Neural progenitor cell (in vitro differentiated cells): ENCODE measurements around the gene LRRC9. TPM values are rescaled to one million over a fixed set of nuclear protein-coding genes. Genes with fewer than 3 reads are reported as not detected.

Experiments
- DNase-seq: peaks from one replicate; pipeline ENCODE4 v3.0.0-alpha.2; 2016; ENCODE audit warnings: low spot score
- H2AFZ ChIP-seq: fragments of 200-600 bp; sonication (generic); replicated peaks from 2 replicates; pipeline ENCODE4 v1.6.1; 2016; ENCODE audit warnings: antibody characterized with exemption
- H3F3A ChIP-seq: fragments of 200-600 bp; sonication (generic); 2 replicates; pipeline ENCODE4 v1.6.1; 2016; ENCODE audit warnings: antibody characterized with exemption, low read depth
- H3K27ac ChIP-seq: fragments of 200-600 bp; sonication (generic); 2 replicates; pipeline ENCODE4 v1.5.1; 2016; ENCODE audit warnings: mild to moderate bottlenecking
- H3K27me3 ChIP-seq: fragments of 200-600 bp; sonication (generic); 2 replicates; pipeline ENCODE4 v1.6.1; 2016; ENCODE audit warnings: mild to moderate bottlenecking, moderate library complexity
- H3K36me3 ChIP-seq: fragments of 200-600 bp; sonication (generic); 2 replicates; pipeline ENCODE4 v1.5.1; 2016
- H3K4me1 ChIP-seq: fragments of 200-600 bp; sonication (generic); 2 replicates; pipeline ENCODE4 v1.6.1; 2016; ENCODE audit warnings: mixed run types
- H3K4me2 ChIP-seq: fragments of 200-600 bp; sonication (generic); 2 replicates; pipeline ENCODE4 v1.6.1; 2016
- H3K4me3 ChIP-seq: fragments of 200-600 bp; sonication (generic); 2 replicates; pipeline ENCODE4 v1.5.1; 2016
- H3K79me2 ChIP-seq: fragments of 200-600 bp; sonication (generic); 2 replicates; pipeline ENCODE4 v1.6.1; 2016; ENCODE audit warnings: low read depth
- H3K9ac ChIP-seq: fragments of 200-600 bp; sonication (generic); 2 replicates; pipeline ENCODE4 v1.6.1; 2016
- H3K9me3 ChIP-seq: fragments of 200-600 bp; sonication (generic); 2 replicates; pipeline ENCODE4 v1.5.1; 2016; ENCODE audit warnings: low read depth
- H4K20me1 ChIP-seq: fragments of 200-600 bp; sonication (generic); 2 replicates; pipeline ENCODE4 v1.6.1; 2016; ENCODE audit warnings: low read depth
- H3K27ac Mint-ChIP-seq: 3 replicates; pipeline ENCODE4 v1.8.0; 2021; ENCODE audit warnings: mixed read lengths
- H3K27me3 Mint-ChIP-seq: 2 replicates; pipeline ENCODE4 v1.8.0; 2022; ENCODE audit warnings: low read depth, mild to moderate bottlenecking, inconsistent platforms, moderate library complexity, mixed read lengths; ENCODE audit not compliant: insufficient read depth
- H3K36me3 Mint-ChIP-seq: 3 replicates; pipeline ENCODE4 v1.8.0; 2021; ENCODE audit warnings: mixed read lengths
- H3K4me1 Mint-ChIP-seq: 3 replicates; pipeline ENCODE4 v1.8.0; 2021; ENCODE audit warnings: mixed read lengths
- H3K4me3 Mint-ChIP-seq: 3 replicates; pipeline ENCODE4 v1.8.0; 2021; ENCODE audit warnings: mild to moderate bottlenecking, moderate library complexity, mixed read lengths
- H3K9me3 Mint-ChIP-seq: 3 replicates; pipeline ENCODE4 v1.8.0; 2020; ENCODE audit warnings: mixed read lengths
- EZH2 ChIP-seq: fragments of 200-600 bp; sonication (generic); IDR thresholded peaks from 2 replicates; pipeline ENCODE4 v1.6.1; 2017; ENCODE audit warnings: antibody characterized with exemption, mild to moderate bottlenecking, moderate library complexity
- EZH2phosphoT487 ChIP-seq: fragments of 200-600 bp; sonication (generic); IDR thresholded peaks from 2 replicates; pipeline ENCODE4 v1.6.1; 2017; ENCODE audit warnings: antibody characterized with exemption
- total RNA-seq: library from RNA; depleted of rRNA; stranded (reverse); fragments of >200 nt; gene quantifications from 2 replicates; pipeline ENCODE4 v1.2.3, GENCODE V29; 2015; ENCODE audit warnings: low replicate concordance
- TF ChIP-seq, protein P1 (sequence below): fragments of 200-600 bp; sonication (generic); IDR thresholded peaks from 2 replicates; pipeline ENCODE4 v1.5.1; 2017; ENCODE audit warnings: antibody characterized with exemption, mild to moderate bottlenecking

The LRRC9 gene
- total RNA-seq, 1 donor from 2014 or later = 2.1 TPM

DNA sequence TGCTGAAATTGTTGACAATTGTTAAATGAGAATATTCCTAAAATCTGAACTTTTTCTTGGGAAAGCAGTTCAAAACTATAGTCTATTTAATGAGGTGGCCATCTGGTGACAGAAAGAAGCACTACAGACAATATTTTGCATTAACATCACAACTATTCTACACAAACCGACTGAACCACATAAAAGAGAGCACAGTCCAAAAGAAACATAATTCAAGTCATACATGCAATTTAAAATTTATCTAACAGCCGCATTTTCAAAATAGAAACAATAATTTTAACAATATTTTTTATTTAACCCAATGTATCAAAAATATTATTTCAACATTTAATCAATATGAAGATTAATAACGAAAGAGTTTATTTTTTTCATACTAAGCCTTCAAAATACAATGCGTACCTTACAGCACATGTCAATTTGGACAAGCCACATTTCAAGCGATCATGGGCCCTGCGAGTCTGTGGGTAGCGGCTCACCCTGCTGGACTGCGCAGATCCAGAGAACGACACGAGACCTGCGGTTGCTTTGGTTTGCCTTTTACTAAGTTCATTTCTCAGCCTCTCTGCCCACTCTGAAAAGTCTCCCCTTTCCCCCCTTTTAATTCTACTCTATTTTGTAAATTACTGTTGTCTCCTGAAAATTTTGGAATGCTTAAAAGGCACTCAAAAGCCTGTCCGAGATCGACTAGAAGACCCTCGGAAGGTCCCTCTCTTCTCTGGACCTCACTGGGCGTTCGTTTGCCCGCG lies 947 bp upstream of the LRRC9 start:
- Histone ChIP-seq H4K20me1 (no peaks in the 10 kb centered on the region), H3K79me2 (peaks cover 13% of the 10 kb centered on the region), H3K9ac (peak overlapping the region; percentile 29), H3K9me3 (no peaks in the 10 kb centered on the region), H3K27me3 (no peaks in the 10 kb centered on the region), H3K36me3 (no peaks in the 10 kb centered on the region), H3K4me3 (peak overlapping the region; percentile 69), H3K4me1 (peaks cover 14% of the 10 kb centered on the region), H3K4me2 (peak overlapping the region; percentile 80), H3F3A (peaks cover 13% of the 10 kb centered on the region), H2AFZ (peak overlapping the region; percentile 93), H3K27ac (peak overlapping the region; percentile 77)
- H3K36me3 Mint-ChIP-seq = peaks cover 16% of the 10 kb centered on the region
- peaks cover 4% of the 10 kb centered on the region for H3K9me3 Mint-ChIP-seq
- TF ChIP-seq EZH2 (no peak), EZH2phosphoT487 (no peak)
- TF ChIP-seq, protein P1, sequence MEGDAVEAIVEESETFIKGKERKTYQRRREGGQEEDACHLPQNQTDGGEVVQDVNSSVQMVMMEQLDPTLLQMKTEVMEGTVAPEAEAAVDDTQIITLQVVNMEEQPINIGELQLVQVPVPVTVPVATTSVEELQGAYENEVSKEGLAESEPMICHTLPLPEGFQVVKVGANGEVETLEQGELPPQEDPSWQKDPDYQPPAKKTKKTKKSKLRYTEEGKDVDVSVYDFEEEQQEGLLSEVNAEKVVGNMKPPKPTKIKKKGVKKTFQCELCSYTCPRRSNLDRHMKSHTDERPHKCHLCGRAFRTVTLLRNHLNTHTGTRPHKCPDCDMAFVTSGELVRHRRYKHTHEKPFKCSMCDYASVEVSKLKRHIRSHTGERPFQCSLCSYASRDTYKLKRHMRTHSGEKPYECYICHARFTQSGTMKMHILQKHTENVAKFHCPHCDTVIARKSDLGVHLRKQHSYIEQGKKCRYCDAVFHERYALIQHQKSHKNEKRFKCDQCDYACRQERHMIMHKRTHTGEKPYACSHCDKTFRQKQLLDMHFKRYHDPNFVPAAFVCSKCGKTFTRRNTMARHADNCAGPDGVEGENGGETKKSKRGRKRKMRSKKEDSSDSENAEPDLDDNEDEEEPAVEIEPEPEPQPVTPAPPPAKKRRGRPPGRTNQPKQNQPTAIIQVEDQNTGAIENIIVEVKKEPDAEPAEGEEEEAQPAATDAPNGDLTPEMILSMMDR = peak; percentile 61
- H3K27me3 Mint-ChIP-seq = no peaks in the 10 kb centered on the region
- peaks cover 18% of the 10 kb centered on the region for H3K4me1 Mint-ChIP-seq
- peak; percentile 48 for DNase-seq
- H3K27ac Mint-ChIP-seq = peak overlapping the region; percentile 93
- peak overlapping the region; percentile 90 for H3K4me3 Mint-ChIP-seq

- TF ChIP-seq EZH2phosphoT487 (no peak), EZH2 (no peak)
- TF ChIP-seq, protein P1 = no peak
- H3K36me3 Mint-ChIP-seq = peaks cover 12% of the 10 kb centered on the region
- H4K20me1 ChIP-seq = no peaks in the 10 kb centered on the region
- no peaks in the 10 kb centered on the region for H3K36me3 ChIP-seq
- H3K27ac ChIP-seq = no peak overlapping the region
- H3K4me1 Mint-ChIP-seq = peaks cover 18% of the 10 kb centered on the region
- H3F3A ChIP-seq = peaks cover 13% of the 10 kb centered on the region
- no peaks in the 10 kb centered on the region for H3K27me3 Mint-ChIP-seq
- H3K79me2 ChIP-seq = peaks cover 13% of the 10 kb centered on the region
- peak overlapping the region; percentile 69 for H3K4me3 ChIP-seq
- peak overlapping the region; percentile 97 for H3K27ac Mint-ChIP-seq
- H3K9me3 Mint-ChIP-seq = peaks cover 4% of the 10 kb centered on the region
- H3K9me3 ChIP-seq = no peaks in the 10 kb centered on the region
- H3K4me1 ChIP-seq = peaks cover 14% of the 10 kb centered on the region
- H2AFZ ChIP-seq = peak overlapping the region; percentile 97
- no peak for DNase-seq
- peak overlapping the region; percentile 90 for H3K4me3 Mint-ChIP-seq
- peak overlapping the region; percentile 80 for H3K4me2 ChIP-seq
- H3K9ac ChIP-seq = no peak overlapping the region
- H3K27me3 ChIP-seq = no peaks in the 10 kb centered on the region
Observed at GRCh38 chr14:59920378-59920683, 387 bp downstream of the LRRC9 start.

GRCh38 chr14:59925797-59926196 lies 5.9 kb downstream of the LRRC9 start:
- no peaks in the 10 kb centered on the region for H4K20me1 ChIP-seq
- Mint-ChIP-seq H3K9me3 (no peaks in the 10 kb centered on the region), H3K27ac (no peak overlapping the region), H3K36me3 (peaks cover 4% of the 10 kb centered on the region), H3K4me3 (no peak overlapping the region), H3K4me1 (peaks cover 3% of the 10 kb centered on the region), H3K27me3 (no peaks in the 10 kb centered on the region)
- H3K27me3 ChIP-seq = no peaks in the 10 kb centered on the region
- H3K9me3 ChIP-seq = no peaks in the 10 kb centered on the region
- no peak overlapping the region for H3K9ac ChIP-seq
- no peaks in the 10 kb centered on the region for H3F3A ChIP-seq
- H3K79me2 ChIP-seq = no peaks in the 10 kb centered on the region
- H3K4me3 ChIP-seq = no peak overlapping the region
- DNase-seq = no peak
- H3K27ac ChIP-seq = no peak overlapping the region
- H3K36me3 ChIP-seq = no peaks in the 10 kb centered on the region
- no peak overlapping the region for H2AFZ ChIP-seq
- no peak overlapping the region for H3K4me2 ChIP-seq
- TF ChIP-seq, protein P1 = no peak
- TF ChIP-seq EZH2phosphoT487 (no peak), EZH2 (no peak)
- H3K4me1 ChIP-seq = no peaks in the 10 kb centered on the region
